ENCODE data around the gene PRRT4. TPM values are rescaled to one million over a fixed set of nuclear protein-coding genes. Genes with fewer than 3 reads are reported as not detected.

Gene PRRT4
- total and polyA plus RNA-seq, 4 experiments from 2014 or later: 0.11 to 0.58 (median 0.34) TPM

- Histone ChIP-seq H3K36me3 (ENCODE audit: insufficient read depth, low read length) (no peaks in the 10 kb centered on the region), H3K27ac (ENCODE audit: low read depth, low read length) (no peak overlapping the region), H3K27me3 (ENCODE audit: insufficient read depth, low read length) (peaks cover 7% of the 10 kb centered on the region), H3K4me3 (ENCODE audit: low read length in 2 of 2) (no peak overlapping the region), H3K4me1 (ENCODE audit: insufficient read depth, low read length) (no peaks in the 10 kb centered on the region), H3K9me3 (ENCODE audit: control insufficient read depth in 1 of 2, low read length in 2 of 2) (no peaks in the 10 kb centered on the region)
- Mint-ChIP-seq H3K27me3 (peaks cover 13 to 21% of the 10 kb centered on the region in 2 donors), H3K27ac (peak overlapping the region in 2 of 7 donors; percentile 4 to 32), H3K4me3 (peak overlapping the region in 6 of 8 donors; percentile 11 to 66 (median 58)), H3K4me1 (peaks cover 0 to 10% (median 2%) of the 10 kb centered on the region in 4 donors), H3K36me3 (no peaks in the 10 kb centered on the region), H3K9me3 (no peaks in the 10 kb centered on the region)
- CTCF ChIA-PET (ENCODE audit: partially characterized antibody): interaction anchor here (0.8 to 1.1 kb wide), 3 partner anchors 9 to 108 kb away, joined by 3 to 6 read pairs (median 4); partner anchors contain the start of gene RBM28
- POLR2A ChIA-PET (ENCODE audit: partially characterized antibody): no interaction called here
- intact Hi-C loops (cut with micrococcal nuclease): no loop called here
- DNase-seq: no peak
Measured at GRCh38 chr7:128353189-128353588, 8.3 kb downstream of the PRRT4 start.

GRCh38 chr7:128352636-128353035 is 8.9 kb downstream of the PRRT4 start:
- peak overlapping the region in 1 of 7 donors; percentile 4 for H3K27ac Mint-ChIP-seq
- H3K4me3 Mint-ChIP-seq: peak overlapping the region in 7 of 8 donors; percentile 22 to 66 (median 58)
- ChIA-PET CTCF (ENCODE audit: partially characterized antibody) (interaction anchor here (0.8 to 1.1 kb wide), 3 partner anchors 9 to 109 kb away, joined by 3 to 6 read pairs (median 4); partner anchors contain the start of gene RBM28), POLR2A (ENCODE audit: partially characterized antibody) (no interaction called here)
- Histone ChIP-seq H3K9me3 (ENCODE audit: control insufficient read depth in 1 of 2, low read length in 2 of 2) (no peaks in the 10 kb centered on the region), H3K4me1 (ENCODE audit: insufficient read depth, low read length) (no peaks in the 10 kb centered on the region), H3K27ac (ENCODE audit: low read depth, low read length) (no peak overlapping the region), H3K27me3 (ENCODE audit: insufficient read depth, low read length) (peaks cover 7% of the 10 kb centered on the region), H3K4me3 (ENCODE audit: low read length in 2 of 2) (no peak overlapping the region), H3K36me3 (ENCODE audit: insufficient read depth, low read length) (no peaks in the 10 kb centered on the region)
- no peaks in the 10 kb centered on the region for H3K36me3 Mint-ChIP-seq
- DNase-seq: no peak
- H3K27me3 Mint-ChIP-seq: peaks cover 14 to 21% of the 10 kb centered on the region in 2 donors
- H3K9me3 Mint-ChIP-seq: no peaks in the 10 kb centered on the region
- intact Hi-C loops (cut with micrococcal nuclease): no loop called here
- H3K4me1 Mint-ChIP-seq: peaks cover 0 to 10% (median 2%) of the 10 kb centered on the region in 4 donors

GRCh38 chr7:128352153-128352537 is 9.3 kb downstream of the PRRT4 start:
- Histone ChIP-seq H3K4me1 (ENCODE audit: insufficient read depth, low read length) (no peaks in the 10 kb centered on the region), H3K36me3 (ENCODE audit: insufficient read depth, low read length) (no peaks in the 10 kb centered on the region), H3K9me3 (ENCODE audit: control insufficient read depth in 1 of 2, low read length in 2 of 2) (no peaks in the 10 kb centered on the region), H3K27ac (ENCODE audit: low read depth, low read length) (no peak overlapping the region), H3K4me3 (ENCODE audit: low read length in 2 of 2) (no peak overlapping the region), H3K27me3 (ENCODE audit: insufficient read depth, low read length) (peaks cover 7% of the 10 kb centered on the region)
- no peak overlapping the region for H3K4me3 Mint-ChIP-seq
- no peak overlapping the region for H3K27ac Mint-ChIP-seq
- H3K9me3 Mint-ChIP-seq: no peaks in the 10 kb centered on the region
- DNase-seq: peak in 3 of 5 donors; percentile 11 to 20 (median 12)
- no peaks in the 10 kb centered on the region for H3K36me3 Mint-ChIP-seq
- CTCF ChIA-PET (ENCODE audit: partially characterized antibody): interaction anchor here (0.9 kb wide), 1 partner anchor 8 kb away, joined by 4 read pairs; the partner anchor contains the start of gene RBM28
- peaks cover 0 to 10% (median 2%) of the 10 kb centered on the region in 4 donors for H3K4me1 Mint-ChIP-seq
- H3K27me3 Mint-ChIP-seq: peaks cover 17 to 21% of the 10 kb centered on the region in 2 donors
- intact Hi-C loops (cut with micrococcal nuclease): no loop called here
- POLR2A ChIA-PET (ENCODE audit: partially characterized antibody): interaction anchor here (1.1 kb wide), 1 partner anchor 58 kb away, joined by 3 read pairs; the partner anchor contains the start of gene IMPDH1

- ChIA-PET CTCF (ENCODE audit: partially characterized antibody) (no interaction called here), POLR2A (ENCODE audit: partially characterized antibody) (interaction anchor here (1.1 kb wide), 1 partner anchor 58 kb away, joined by 3 read pairs; the partner anchor contains the start of gene IMPDH1)
- intact Hi-C loops (cut with micrococcal nuclease): no loop called here
- Mint-ChIP-seq H3K36me3 (no peaks in the 10 kb centered on the region), H3K27me3 (peaks cover 17 to 21% of the 10 kb centered on the region in 2 donors), H3K4me3 (peak overlapping the region in 3 of 8 donors; percentile 55 to 73 (median 60)), H3K9me3 (no peaks in the 10 kb centered on the region), H3K27ac (no peak overlapping the region), H3K4me1 (peaks cover 0 to 10% (median 2%) of the 10 kb centered on the region in 4 donors)
- Histone ChIP-seq H3K27ac (ENCODE audit: low read depth, low read length) (no peak overlapping the region), H3K4me3 (ENCODE audit: low read length in 2 of 2) (no peak overlapping the region), H3K27me3 (ENCODE audit: insufficient read depth, low read length) (peaks cover 7% of the 10 kb centered on the region), H3K9me3 (ENCODE audit: control insufficient read depth in 1 of 2, low read length in 2 of 2) (no peaks in the 10 kb centered on the region), H3K36me3 (ENCODE audit: insufficient read depth, low read length) (no peaks in the 10 kb centered on the region), H3K4me1 (ENCODE audit: insufficient read depth, low read length) (no peaks in the 10 kb centered on the region)
- DNase-seq: peak; percentile 14 to 39 (median 17)
Measured at GRCh38 chr7:128351296-128352152, 10.0 kb downstream of the PRRT4 start.

GRCh38 chr7:128350708-128351295 is 10.7 kb downstream of the PRRT4 start:
- Mint-ChIP-seq H3K36me3 (no peaks in the 10 kb centered on the region), H3K27me3 (peaks cover 17 to 21% of the 10 kb centered on the region in 2 donors), H3K9me3 (no peaks in the 10 kb centered on the region), H3K4me1 (peaks cover 0 to 10% (median 2%) of the 10 kb centered on the region in 4 donors), H3K27ac (peak overlapping the region in 1 of 7 donors; percentile 29), H3K4me3 (peak overlapping the region in 6 of 8 donors; percentile 25 to 73 (median 60))
- H3K27ac ChIP-seq (ENCODE audit: low read depth, low read length): no peak overlapping the region
- no peaks in the 10 kb centered on the region for H3K36me3 ChIP-seq (ENCODE audit: insufficient read depth, low read length)
- DNase-seq: no peak
- ChIA-PET CTCF (ENCODE audit: partially characterized antibody) (interaction anchor here (0.6 to 9.2 kb wide), 3 partner anchors 22 to 75 kb away, joined by 3 to 186 read pairs (median 76); no protein-coding TSS in a partner anchor), POLR2A (ENCODE audit: partially characterized antibody) (interaction anchor here (1.1 kb wide), 1 partner anchor 59 kb away, joined by 3 read pairs; the partner anchor contains the start of gene IMPDH1)
- intact Hi-C loops (cut with micrococcal nuclease): no loop called here
- no peak overlapping the region for H3K4me3 ChIP-seq (ENCODE audit: low read length in 2 of 2)
- H3K27me3 ChIP-seq (ENCODE audit: insufficient read depth, low read length): peaks cover 7% of the 10 kb centered on the region
- H3K9me3 ChIP-seq (ENCODE audit: control insufficient read depth in 1 of 2, low read length in 2 of 2): no peaks in the 10 kb centered on the region
- no peaks in the 10 kb centered on the region for H3K4me1 ChIP-seq (ENCODE audit: insufficient read depth, low read length)

- peaks cover 0 to 10% (median under 1%) of the 10 kb centered on the region in 4 donors for H3K4me1 Mint-ChIP-seq
- no peak overlapping the region for H3K27ac Mint-ChIP-seq
- Histone ChIP-seq H3K4me1 (ENCODE audit: insufficient read depth, low read length) (no peaks in the 10 kb centered on the region), H3K27ac (ENCODE audit: low read depth, low read length) (no peak overlapping the region), H3K4me3 (ENCODE audit: low read length in 2 of 2) (no peak overlapping the region), H3K36me3 (ENCODE audit: insufficient read depth, low read length) (no peaks in the 10 kb centered on the region), H3K27me3 (ENCODE audit: insufficient read depth, low read length) (peaks cover 7% of the 10 kb centered on the region), H3K9me3 (ENCODE audit: control insufficient read depth in 1 of 2, low read length in 2 of 2) (no peaks in the 10 kb centered on the region)
- CTCF ChIA-PET (ENCODE audit: partially characterized antibody): interaction anchor here (2.1 to 9.2 kb wide), 5 partner anchors 9 to 111 kb away, joined by 6 to 186 read pairs (median 26); partner anchors contain the start of gene HILPDA
- intact Hi-C loops (cut with micrococcal nuclease): loop anchor here (10.0 kb wide), 1 partner anchor 105 kb away; the partner anchor contains the start of gene HILPDA
- no peaks in the 10 kb centered on the region for H3K9me3 Mint-ChIP-seq
- peaks cover 17 to 21% of the 10 kb centered on the region in 2 donors for H3K27me3 Mint-ChIP-seq
- peak overlapping the region in 2 of 8 donors; percentile 5 to 23 for H3K4me3 Mint-ChIP-seq
- no peak for DNase-seq
- no peaks in the 10 kb centered on the region for H3K36me3 Mint-ChIP-seq
- POLR2A ChIA-PET (ENCODE audit: partially characterized antibody): interaction anchor here (1.1 kb wide), 1 partner anchor 10 kb away, joined by 3 read pairs; no protein-coding TSS in a partner anchor
Measured at GRCh38 chr7:128349466-128349825, 12.0 kb downstream of the PRRT4 start.
